ENCODE results near the gene CEP164.

The CEP164 gene

GRCh38 chr11:117417856-117418255, 90.2 kb downstream of the CEP164 start:
- DNase-seq (ENCODE audit: low read depth in 1 of 2, low spot score in 1 of 2) = no peak

DNA sequence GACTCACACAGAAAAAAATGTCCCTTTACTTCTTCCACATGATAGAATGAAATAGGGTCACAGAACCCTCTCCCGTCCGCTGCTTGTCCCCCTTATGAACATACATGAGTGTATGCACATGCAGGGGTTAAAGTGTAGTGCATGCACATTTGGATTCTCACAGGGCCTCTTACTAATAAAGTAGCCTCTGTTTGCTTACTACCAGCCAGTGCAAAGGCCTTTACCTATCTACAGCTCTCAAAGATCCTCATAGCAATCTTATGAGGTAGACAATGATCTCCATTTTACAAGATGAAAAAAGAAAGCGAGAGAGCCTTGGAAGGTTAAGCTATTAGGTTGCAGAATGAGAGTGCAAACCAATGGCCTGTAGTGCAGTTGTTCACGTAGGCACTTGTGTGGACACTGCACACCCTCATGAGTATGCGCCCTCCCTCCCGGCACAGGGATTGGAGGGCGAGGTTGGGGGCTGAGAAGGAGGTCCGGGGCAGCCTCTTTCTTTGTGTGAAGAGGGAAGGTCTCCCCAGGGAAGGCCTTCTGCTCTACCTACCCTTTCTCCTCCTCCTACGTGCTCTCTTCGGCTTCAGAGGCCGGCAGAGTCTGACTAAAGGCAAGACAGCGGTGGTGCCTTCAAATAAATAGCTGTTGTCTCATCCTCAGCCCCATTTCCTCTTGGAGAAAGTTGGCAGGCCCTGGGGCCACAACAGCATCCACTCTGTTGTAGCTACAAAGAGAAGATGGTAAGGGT, 91.3 kb downstream of the CEP164 start:
- DNase-seq (ENCODE audit: low read depth in 1 of 2, low spot score in 1 of 2) = no peak

DNA sequence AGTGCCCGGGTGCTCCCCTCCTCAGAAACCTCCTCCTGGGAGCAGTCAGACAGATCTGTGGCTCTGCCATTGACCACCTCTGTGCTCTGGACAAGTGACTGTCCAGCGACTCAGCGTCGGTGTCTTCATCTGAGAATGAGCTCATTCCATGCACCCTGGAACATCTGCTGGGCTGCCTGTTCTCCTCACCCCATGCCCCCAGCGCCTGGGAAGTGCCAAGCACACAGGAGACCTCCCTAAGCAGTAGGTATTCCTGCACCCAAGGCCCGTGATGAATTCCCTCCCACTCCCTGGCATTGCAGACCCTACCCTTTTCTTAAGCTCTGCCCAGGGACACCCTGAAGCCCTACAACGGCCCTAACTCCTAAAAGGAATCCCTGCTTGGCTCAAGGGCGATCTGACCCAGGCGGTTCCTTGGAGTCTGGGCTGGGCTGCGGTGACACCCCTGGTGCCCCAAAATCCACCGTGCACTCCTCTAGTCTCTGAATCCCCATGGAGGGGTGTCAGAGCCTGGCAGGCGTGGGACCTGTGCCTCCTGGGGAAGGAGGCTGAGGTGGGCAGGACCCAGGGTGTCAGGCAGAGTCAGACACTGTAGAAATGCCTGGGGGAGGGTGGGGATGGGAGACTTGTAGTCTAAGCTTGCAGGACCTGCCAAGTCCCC, 92.0 kb downstream of the CEP164 start:
- no peak for DNase-seq (ENCODE audit: low read depth in 1 of 2, low spot score in 1 of 2)

- DNase-seq (ENCODE audit: low read depth in 1 of 2, low spot score in 1 of 2) = no peak
Observed at GRCh38 chr11:117420143-117420485, 92.5 kb downstream of the CEP164 start.

GRCh38 chr11:117420598-117420997, 92.9 kb downstream of the CEP164 start:
- DNase-seq (ENCODE audit: low read depth in 1 of 2, low spot score in 1 of 2) = no peak

DNA sequence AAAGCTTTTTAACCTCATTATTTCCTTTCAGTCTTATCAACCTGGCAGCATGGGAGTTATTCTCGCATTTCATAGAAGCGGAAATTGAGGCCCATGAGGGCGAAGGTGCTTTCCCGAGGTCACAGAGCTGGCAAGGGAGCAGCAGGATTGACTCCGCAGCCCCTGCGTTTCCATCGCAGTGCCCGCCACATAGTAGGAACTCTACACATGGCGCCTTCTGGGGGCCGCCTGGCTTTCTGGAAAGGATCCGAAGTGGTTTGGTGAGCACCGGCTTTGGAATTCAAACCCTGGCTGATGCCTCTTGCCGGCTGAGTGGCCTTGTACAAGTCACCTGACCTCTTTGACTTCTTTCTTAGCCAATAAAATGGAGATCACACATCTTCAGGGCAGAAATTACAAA, 93.4 kb downstream of the CEP164 start:
- DNase-seq (ENCODE audit: low read depth in 1 of 2, low spot score in 1 of 2) = no peak

DNA sequence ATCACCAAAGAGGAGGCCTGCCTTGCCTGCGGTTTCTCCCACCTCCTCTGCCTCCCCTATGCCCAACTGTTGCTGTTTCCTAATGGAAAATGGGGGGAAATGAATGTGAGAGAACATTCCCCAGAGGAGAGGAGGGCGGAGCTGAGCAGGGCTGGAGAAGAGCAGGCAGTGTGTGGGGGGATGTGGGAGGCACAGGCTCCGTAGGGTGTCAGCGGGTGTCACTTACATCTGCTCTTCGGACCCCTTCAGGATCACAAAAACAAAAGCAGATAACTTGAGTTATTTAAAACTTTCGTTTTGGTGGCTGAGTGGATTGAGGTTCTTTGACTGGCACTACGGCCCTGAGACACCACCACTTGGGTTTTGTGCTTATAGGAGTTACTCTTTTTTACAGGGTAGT, 93.8 kb downstream of the CEP164 start:
- DNase-seq (ENCODE audit: low read depth in 1 of 2, low spot score in 1 of 2) = no peak

GRCh38 chr11:117423046-117423575, 95.5 kb downstream of the CEP164 start:
- DNase-seq (ENCODE audit: low read depth in 1 of 2, low spot score in 1 of 2) = no peak

GRCh38 chr11:117424781-117425180, 97.1 kb downstream of the CEP164 start:
- DNase-seq (ENCODE audit: low read depth in 1 of 2, low spot score in 1 of 2) = no peak

DNA sequence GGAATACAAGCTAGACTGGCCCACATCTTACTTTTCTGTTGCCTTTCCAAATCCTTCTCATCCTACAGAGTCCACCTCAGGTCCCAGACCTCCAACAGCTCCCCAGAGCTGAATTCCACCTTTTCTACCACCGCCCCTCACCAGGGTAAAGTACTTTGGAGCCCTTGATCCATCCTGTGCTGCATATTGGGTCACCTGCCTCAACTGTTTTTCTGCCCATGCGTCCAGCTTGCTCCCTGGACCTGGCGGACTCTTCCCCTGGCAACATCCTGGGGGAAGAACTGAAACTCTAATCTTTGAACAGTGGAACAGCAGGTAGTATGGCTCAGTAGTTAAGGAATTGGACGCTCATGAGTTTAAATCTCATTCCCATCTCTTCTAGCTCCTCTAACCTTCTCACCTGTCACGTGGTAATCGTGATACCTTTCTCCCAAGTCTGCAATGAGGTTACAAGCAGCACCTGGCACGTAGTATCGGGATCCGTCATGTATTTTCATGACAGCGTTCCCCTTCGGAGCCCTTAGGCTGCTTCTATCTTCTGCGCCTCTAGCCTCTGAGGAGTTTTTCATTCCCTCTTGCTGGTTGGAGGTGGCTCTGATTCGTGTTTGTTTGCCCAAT, 98.1 kb downstream of the CEP164 start:
- no peak for DNase-seq (ENCODE audit: low read depth in 1 of 2, low spot score in 1 of 2)

GRCh38 chr11:117426297-117426685, 98.6 kb downstream of the CEP164 start:
- peak; percentile 43 to 56 for DNase-seq (ENCODE audit: low read depth in 1 of 2, low spot score in 1 of 2)

GRCh38 chr11:117426941-117427340, 99.3 kb downstream of the CEP164 start:
- no peak for DNase-seq (ENCODE audit: low read depth in 1 of 2, low spot score in 1 of 2)

GRCh38 chr11:117427356-117427874, 99.8 kb downstream of the CEP164 start:
- DNase-seq (ENCODE audit: low read depth in 1 of 2, low spot score in 1 of 2) = no peak

DNA sequence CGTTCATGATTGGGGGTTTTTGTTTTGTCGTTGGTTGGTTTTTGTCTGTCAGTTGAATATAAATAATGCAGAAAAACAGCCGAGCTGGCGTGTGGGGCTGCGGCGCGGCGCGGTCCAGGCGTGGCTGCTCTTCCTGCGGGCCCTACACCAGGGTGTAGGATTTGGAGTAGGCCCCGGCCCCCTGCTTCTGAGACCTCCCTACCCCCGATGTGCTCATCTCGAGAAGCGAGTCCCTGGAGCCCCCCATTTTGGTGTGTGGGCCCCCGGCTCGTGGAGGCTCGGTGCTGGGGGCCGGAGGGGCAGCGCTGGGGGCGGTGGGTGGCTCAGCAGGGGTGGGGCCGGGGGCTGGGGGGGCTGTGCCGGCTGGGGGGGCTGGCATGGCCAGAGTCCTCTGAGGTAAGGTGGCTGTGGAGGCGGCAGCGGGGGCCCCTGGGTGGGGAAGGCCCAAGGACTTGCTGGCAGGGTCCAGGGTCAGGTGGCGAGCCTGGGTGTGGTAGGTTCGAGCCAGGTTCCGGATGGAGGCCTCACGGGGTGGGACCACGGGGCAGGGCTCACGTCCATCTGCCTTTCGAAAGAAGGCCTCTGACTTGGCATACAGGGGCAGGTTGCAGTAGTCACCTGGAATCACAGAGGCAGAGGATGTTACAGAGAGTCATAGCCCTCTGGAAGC, 100.7 kb downstream of the CEP164 start:
- no peak for DNase-seq (ENCODE audit: low read depth in 1 of 2, low spot score in 1 of 2)

GRCh38 chr11:117428856-117429229, 101.2 kb downstream of the CEP164 start:
- no peak for DNase-seq (ENCODE audit: low read depth in 1 of 2, low spot score in 1 of 2)

GRCh38 chr11:117430293-117430955, 102.8 kb downstream of the CEP164 start:
- DNase-seq (ENCODE audit: low read depth in 1 of 2, low spot score in 1 of 2) = no peak

- no peak for DNase-seq (ENCODE audit: low read depth in 1 of 2, low spot score in 1 of 2)
Observed at GRCh38 chr11:117431436-117431835, 103.8 kb downstream of the CEP164 start.

DNA sequence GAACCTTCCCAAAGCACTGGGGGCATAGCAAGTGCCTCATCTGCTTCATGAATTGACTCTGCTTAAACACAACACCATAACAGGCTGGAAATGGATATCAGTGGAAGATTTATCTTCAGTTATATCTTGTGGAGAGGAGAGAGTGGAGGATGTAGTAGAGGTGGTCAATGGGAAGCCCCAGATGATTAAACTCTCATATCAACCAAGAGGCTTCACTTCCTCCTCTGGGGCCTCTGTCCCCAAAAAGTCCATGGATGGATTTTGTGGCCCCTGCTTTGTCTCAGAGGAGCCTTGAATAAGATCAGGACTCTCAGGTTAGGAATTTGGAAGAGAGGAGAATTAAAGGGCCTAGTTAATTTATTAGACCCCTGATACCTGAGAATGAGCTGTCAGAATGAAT, 106.1 kb downstream of the CEP164 start:
- no peak for DNase-seq (ENCODE audit: low read depth in 1 of 2, low spot score in 1 of 2)

DNA sequence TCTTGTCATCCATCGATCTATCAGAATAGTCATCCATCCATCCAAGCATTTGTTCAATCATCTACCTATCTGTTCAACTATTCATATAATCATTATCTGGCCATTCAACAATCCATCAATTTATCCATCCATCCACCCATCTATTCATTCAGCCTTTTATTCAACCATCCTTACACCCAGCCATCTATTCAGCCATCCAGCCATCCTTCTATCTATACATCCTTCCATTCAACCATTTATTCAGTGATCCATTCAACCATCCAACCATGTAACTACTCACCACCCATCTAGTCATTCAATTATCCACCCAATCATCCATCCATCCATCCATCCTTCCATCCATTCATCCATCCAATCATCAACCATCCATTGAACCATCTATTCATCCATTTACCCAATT, 106.8 kb downstream of the CEP164 start:
- no peak for DNase-seq (ENCODE audit: low read depth in 1 of 2, low spot score in 1 of 2)

- DNase-seq (ENCODE audit: low read depth in 1 of 2, low spot score in 1 of 2) = no peak
Observed at GRCh38 chr11:117435326-117435725, 107.7 kb downstream of the CEP164 start.

Data from activated CD4-positive, alpha-beta T cell treated with anti-CD3 and anti-CD28 coated beads, Interleukin-2, amount 50 U/mL, for 24 hours (primary cell).